ENCODE measurements around the gene ADGRB3. TPM values are rescaled to one million over a fixed set of nuclear protein-coding genes. Genes with fewer than 3 reads are reported as not detected.

Gene ADGRB3
- total and polyA plus RNA-seq, 2 donors from 2014 or later: 0.26 to 2.2 TPM

GRCh38 chr6:69294407-69294806 is 659.3 kb downstream of the ADGRB3 start:
- FAIRE-seq (no peak), DNase-seq (no peak)
- Histone ChIP-seq H3K9me3 (ENCODE audit: control insufficient read depth in 2 of 3, insufficient read depth in 1 of 3, low read length in 3 of 3) (no peaks in the 10 kb centered on the region), H3K27me3 (ENCODE audit: control insufficient read depth, insufficient read depth, low read length) (no peaks in the 10 kb centered on the region), H3K9ac (ENCODE audit: low read length in 3 of 3) (no peak overlapping the region), H3K4me1 (ENCODE audit: control insufficient read depth in 2 of 3, insufficient read depth in 2 of 3, low read depth in 1 of 3, low read length in 3 of 3) (no peaks in the 10 kb centered on the region), H3K4me3 (ENCODE audit: low read length in 3 of 3) (no peak overlapping the region), H3K36me3 (ENCODE audit: control insufficient read depth in 2 of 3, insufficient read depth in 3 of 3, low read length in 3 of 3) (no peaks in the 10 kb centered on the region), H3K27ac (ENCODE audit: low read depth in 2 of 2, low read length in 2 of 2) (no peak overlapping the region)
- intact Hi-C loops (cut with DNase I): no loop called here
- TF ChIP-seq CTCF (IDR thresholded peaks at IDR 0.05; ENCODE audit: borderline replicate concordance, extremely low read depth, insufficient read depth): no peak

- H3K27me3 ChIP-seq (ENCODE audit: control insufficient read depth, insufficient read depth, low read length): no peaks in the 10 kb centered on the region
- no peaks in the 10 kb centered on the region for H3K9me3 ChIP-seq (ENCODE audit: control insufficient read depth in 2 of 3, insufficient read depth in 1 of 3, low read length in 3 of 3)
- intact Hi-C loops (cut with DNase I): no loop called here
- no peaks in the 10 kb centered on the region for H3K4me1 ChIP-seq (ENCODE audit: control insufficient read depth in 2 of 3, insufficient read depth in 2 of 3, low read depth in 1 of 3, low read length in 3 of 3)
- H3K4me3 ChIP-seq (ENCODE audit: low read length in 3 of 3): no peak overlapping the region
- FAIRE-seq (no peak), DNase-seq (no peak)
- no peak overlapping the region for H3K27ac ChIP-seq (ENCODE audit: low read depth in 2 of 2, low read length in 2 of 2)
- H3K36me3 ChIP-seq (ENCODE audit: control insufficient read depth in 2 of 3, insufficient read depth in 3 of 3, low read length in 3 of 3): no peaks in the 10 kb centered on the region
- TF ChIP-seq CTCF (IDR thresholded peaks at IDR 0.05; ENCODE audit: borderline replicate concordance, extremely low read depth, insufficient read depth): no peak
- no peak overlapping the region for H3K9ac ChIP-seq (ENCODE audit: low read length in 3 of 3)
Measured at GRCh38 chr6:69294862-69295261, 659.8 kb downstream of the ADGRB3 start.

GRCh38 chr6:69303382-69303781 is 668.3 kb downstream of the ADGRB3 start:
- FAIRE-seq (no peak), DNase-seq (no peak)
- no peak overlapping the region for H3K9ac ChIP-seq (ENCODE audit: low read length in 3 of 3)
- intact Hi-C loops (cut with DNase I): no loop called here
- H3K27ac ChIP-seq (ENCODE audit: low read depth in 2 of 2, low read length in 2 of 2): no peak overlapping the region
- TF ChIP-seq CTCF (IDR thresholded peaks at IDR 0.05; ENCODE audit: borderline replicate concordance, extremely low read depth, insufficient read depth): no peak
- no peaks in the 10 kb centered on the region for H3K4me1 ChIP-seq (ENCODE audit: control insufficient read depth in 2 of 3, insufficient read depth in 2 of 3, low read depth in 1 of 3, low read length in 3 of 3)
- no peaks in the 10 kb centered on the region for H3K9me3 ChIP-seq (ENCODE audit: control insufficient read depth in 2 of 3, insufficient read depth in 1 of 3, low read length in 3 of 3)
- no peak overlapping the region for H3K4me3 ChIP-seq (ENCODE audit: low read length in 3 of 3)
- H3K36me3 ChIP-seq (ENCODE audit: control insufficient read depth in 2 of 3, insufficient read depth in 3 of 3, low read length in 3 of 3): no peaks in the 10 kb centered on the region
- no peaks in the 10 kb centered on the region for H3K27me3 ChIP-seq (ENCODE audit: control insufficient read depth, insufficient read depth, low read length)

- Histone ChIP-seq H3K27ac (ENCODE audit: low read depth in 2 of 2, low read length in 2 of 2) (no peak overlapping the region), H3K4me3 (ENCODE audit: low read length in 3 of 3) (no peak overlapping the region), H3K27me3 (ENCODE audit: control insufficient read depth, insufficient read depth, low read length) (no peaks in the 10 kb centered on the region), H3K36me3 (ENCODE audit: control insufficient read depth in 2 of 3, insufficient read depth in 3 of 3, low read length in 3 of 3) (no peaks in the 10 kb centered on the region), H3K9ac (ENCODE audit: low read length in 3 of 3) (no peak overlapping the region), H3K4me1 (ENCODE audit: control insufficient read depth in 2 of 3, insufficient read depth in 2 of 3, low read depth in 1 of 3, low read length in 3 of 3) (no peaks in the 10 kb centered on the region), H3K9me3 (ENCODE audit: control insufficient read depth in 2 of 3, insufficient read depth in 1 of 3, low read length in 3 of 3) (no peaks in the 10 kb centered on the region)
- intact Hi-C loops (cut with DNase I): no loop called here
- DNase-seq: no peak
- no peak for FAIRE-seq
- no peak for TF ChIP-seq CTCF (IDR thresholded peaks at IDR 0.05; ENCODE audit: borderline replicate concordance, extremely low read depth, insufficient read depth)
Measured at GRCh38 chr6:69305456-69305855, 670.4 kb downstream of the ADGRB3 start.

Data from kidney (tissue), 14 donors.